Activated CD4-positive, alpha-beta T cell treated with anti-CD3 and anti-CD28 coated beads, Interleukin-2, Interleukin-4, amounts not matched to agents 100 ng/mL and 50 ng/mL, durations not matched to agents 16 hours and 8 hours (primary cell): Measurements from ENCODE around the gene ZMYND10.

Experiments
- DNase-seq: peaks from one replicate; pipeline ENCODE4 v3.0.0-alpha.2; 2020; ENCODE audit warnings: low spot score

Gene ZMYND10

DNA sequence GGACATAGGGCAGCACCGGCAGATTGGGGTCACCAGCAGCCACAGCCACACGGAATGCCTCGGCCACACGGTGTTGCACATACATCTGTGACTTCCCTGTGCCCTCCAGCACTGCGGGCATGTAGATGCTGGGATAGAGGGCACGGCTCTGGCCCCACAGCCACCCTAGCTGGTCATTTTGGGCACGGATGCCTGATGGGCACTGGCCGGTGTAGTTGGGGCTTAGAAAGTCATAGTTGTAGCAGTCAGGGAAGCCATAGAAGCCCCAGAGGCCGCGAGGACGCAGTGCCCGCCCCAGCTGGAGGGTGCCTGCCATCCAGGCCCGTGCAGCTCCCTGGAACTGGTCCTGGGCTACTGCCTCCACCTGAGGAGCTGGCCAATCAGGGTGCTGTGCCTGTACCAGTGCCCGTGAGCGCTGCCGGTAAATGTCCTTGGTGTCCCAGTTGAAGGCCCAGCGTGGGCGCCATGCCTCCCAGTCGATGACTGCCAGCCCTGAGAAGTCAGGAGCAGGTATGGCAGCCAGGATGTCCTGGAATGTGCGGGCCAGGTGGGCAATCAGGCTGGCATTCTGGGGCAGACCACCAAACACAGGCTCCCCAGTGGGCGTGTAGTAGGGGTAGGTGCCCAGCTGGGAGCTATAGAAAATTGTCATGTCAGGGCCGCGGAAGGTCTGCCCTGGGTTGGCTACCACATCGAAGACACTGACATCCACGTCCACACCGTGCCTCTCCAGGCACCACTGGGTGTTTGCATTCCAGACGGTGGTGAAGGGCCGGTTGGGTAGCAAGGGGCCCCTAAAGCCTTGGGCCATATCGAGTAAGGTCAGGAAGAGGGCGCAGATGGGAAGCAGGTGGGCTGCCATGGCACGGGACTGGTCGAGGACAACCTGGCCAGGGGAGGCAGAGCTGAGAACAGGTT is 43.2 kb downstream of the ZMYND10 start:
- DNase-seq: no peak

GRCh38 chr3:50300681-50301254 is 44.8 kb downstream of the ZMYND10 start:
- no peak for DNase-seq

DNA sequence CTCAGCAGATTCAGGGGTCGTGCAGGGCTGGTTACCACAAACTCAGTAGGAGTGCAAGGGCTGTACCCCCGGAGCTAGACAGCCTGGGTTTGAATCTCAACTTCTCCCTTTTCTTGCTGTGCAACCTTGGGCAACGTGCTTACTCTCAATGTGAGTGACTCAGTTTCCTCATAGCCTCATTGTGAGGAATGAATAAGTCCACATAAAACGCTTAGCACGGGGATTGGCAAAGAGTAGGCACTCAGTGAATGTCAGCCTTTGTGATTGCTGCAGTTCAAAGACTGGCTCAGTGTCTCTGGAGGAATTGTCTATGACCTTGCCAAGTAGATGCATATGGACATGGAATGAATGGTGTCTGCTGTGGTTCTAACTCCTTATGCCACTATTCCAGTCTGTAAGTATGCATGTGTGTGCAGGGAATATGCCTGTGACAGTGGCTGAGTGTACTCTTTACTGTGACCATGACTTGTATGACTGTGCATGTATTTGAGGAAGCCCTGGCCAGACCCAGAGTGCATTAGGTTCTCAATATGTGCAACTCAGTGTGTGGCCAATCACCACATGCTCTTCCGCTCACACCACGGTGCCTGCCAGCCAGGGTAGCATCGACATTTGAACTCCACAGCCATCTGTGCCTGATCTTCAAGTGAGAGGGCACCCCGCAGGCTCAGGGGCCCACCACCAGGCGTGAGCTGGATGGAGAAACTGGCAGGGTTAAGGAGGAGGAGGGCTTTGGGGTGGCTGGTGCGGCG is 45.4 kb downstream of the ZMYND10 start:
- peak; percentile 30 for DNase-seq

DNA sequence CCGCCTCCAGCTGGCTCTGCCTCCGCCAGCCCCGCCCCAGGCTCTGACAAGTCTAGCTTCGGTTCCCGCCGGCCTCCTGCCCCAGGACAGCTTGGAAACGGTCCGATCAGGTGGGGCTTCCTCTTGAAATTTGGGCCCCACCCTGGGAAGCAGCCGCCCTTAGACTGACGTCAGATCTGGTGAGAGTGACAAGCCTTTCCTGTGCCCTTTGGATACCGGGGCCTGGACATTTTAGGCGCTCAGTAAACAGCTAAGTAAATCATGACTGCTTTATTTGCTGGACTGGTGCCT is 45.9 kb downstream of the ZMYND10 start:
- DNase-seq: no peak

GRCh38 chr3:50298836-50299637 is 46.5 kb downstream of the ZMYND10 start, which contains the start of the genes HYAL3 and NAA80:
TSS of gene HYAL3 (minus strand) at chr3:50299405. CDS start at chr3:50295602, 3,803 bp downstream.
TSS of gene NAA80 (minus strand) at chr3:50299405. CDS start at chr3:50297463, 1,942 bp downstream.
- peak; percentile 100 for DNase-seq

DNA sequence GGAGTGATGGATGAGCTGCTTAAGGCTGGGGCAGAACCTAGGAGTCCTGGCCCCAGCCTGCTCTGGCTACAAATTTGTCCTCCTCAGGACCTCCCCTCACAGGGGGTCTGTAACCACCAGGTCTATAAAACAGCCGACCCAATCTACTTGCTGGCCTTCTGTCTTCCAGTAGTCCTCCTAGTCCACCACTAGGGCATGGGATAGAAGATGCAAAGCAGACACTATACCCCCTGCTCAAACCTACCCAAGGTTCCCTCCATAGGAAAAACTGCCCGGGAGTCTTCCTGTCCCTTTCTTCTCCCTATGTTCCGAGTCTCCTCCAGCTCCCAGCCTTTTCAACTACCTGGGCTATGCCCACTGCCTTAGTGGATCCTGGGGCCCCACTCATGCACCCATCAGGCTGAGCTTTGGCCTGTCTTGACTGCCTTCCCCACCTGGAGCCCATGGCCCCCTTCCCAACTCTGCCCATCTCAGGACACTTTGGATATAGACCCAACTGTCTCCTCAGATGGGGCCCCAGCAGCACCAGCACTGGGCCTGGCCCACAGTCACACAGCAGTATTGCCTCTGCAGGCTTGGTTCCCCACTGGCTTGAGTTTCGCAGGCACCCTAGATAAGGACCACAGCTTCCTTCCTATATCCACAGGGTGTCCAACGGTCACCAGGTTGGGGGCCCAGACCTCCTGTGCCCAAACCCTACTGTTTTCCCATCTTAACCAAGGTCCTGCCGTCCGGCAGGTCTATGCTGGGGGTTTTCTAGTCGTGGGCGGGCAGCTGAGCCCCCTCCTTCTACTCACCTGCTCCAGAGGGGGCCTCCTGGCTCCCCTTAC is 47.4 kb downstream of the ZMYND10 start:
- DNase-seq: no peak

GRCh38 chr3:50297384-50297775 is 48.2 kb downstream of the ZMYND10 start:
- DNase-seq: no peak

- no peak for DNase-seq
Observed at GRCh38 chr3:50296721-50297383, 48.7 kb downstream of the ZMYND10 start.

- DNase-seq: no peak
Observed at GRCh38 chr3:50295553-50296431, 49.7 kb downstream of the ZMYND10 start.

DNA sequence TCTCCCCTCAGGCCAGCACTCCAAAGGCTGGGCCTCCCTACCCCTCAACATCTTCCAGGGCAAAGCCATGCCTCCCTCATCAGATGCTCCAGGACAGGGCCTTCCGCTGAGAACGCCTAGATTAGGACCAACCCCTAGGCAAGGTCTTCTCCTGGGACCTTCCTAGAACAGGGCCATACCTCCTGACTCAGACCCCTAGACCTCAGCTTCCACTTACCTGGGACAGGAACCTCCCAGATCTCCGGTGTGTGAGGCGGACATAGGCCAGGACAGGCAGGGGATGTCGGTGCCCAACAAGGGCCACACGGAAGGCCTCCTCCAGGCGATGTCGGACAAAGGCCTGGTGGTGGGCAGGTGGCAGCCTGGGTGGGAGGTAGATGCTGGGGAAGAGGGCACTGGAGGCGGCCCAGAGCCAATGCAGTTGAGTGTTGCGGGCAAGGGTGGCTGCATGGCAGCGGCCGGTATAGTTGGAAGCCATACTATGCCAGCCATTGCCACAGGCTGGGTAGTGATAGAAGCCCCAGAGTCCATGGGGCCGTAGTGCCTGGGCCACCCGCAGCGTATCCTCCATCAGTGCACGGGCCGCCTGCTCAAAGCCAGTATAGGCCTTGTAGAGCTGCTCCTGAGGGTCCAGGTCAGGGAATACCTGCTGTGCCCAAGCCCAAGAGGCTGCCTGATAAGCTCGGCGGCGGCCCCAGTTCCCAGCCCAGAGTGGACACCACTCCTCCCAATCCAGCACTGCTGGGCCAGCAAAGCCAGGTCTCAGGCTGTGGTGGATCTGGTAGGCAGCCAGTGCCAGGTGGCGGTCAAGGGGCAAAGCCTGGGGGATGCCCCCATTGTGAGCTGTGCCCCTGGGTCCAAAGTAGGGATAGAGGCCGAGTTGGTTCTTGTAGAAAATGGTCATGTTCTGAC is 50.8 kb downstream of the ZMYND10 start:
- no peak for DNase-seq

GRCh38 chr3:50294089-50294488 is 51.4 kb downstream of the ZMYND10 start:
- DNase-seq: no peak

DNA sequence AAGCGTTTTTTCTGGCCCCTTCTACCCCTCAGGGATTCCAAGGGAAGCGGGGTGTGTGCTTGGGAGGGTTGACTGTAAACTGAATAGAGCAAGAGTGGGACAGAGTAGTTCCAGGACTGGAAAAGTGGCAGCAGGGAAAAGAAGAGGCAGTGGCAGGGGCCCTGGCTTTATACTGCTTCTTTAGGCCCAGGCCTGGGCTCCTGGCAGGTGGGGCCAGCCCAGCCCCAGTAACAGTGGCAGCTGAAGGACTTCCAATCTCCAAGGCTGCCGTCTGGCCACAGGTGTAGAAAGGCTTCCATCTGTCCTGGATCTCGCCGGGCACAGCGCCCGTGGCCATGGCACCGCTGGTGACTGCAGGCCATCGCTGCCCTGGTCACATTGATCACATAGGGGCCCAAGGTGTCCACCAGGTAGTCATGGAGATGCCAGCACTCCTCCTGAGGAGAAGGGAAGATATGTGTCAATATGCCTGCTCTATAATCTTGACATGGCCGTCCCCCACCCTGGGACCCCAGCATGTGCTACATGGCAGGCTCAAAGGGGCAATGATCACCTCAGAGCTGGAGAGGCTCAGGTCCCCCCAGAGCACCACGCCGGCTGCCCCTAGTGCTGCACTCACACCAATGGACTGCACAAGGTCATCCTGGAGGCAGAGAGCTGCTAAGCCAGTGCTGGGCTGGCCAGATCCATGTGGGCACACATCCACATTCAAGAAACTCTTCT is 52.3 kb downstream of the ZMYND10 start:
- no peak for DNase-seq

- DNase-seq: peak; percentile 99
Observed at GRCh38 chr3:50292159-50293078, 53.1 kb downstream of the ZMYND10 start, which contains the start of gene IFRD2. TSS of gene IFRD2 (minus strand) at chr3:50292429. CDS start at chr3:50292274, 155 bp downstream.
